ENCODE measurements around the gene TMEM17.
"Not testable (repeated sequence)": the region's sequence is repeated elsewhere in the genome, so short reads cannot be mapped to it uniquely, and the experiment has no call there.

Gene TMEM17

GRCh38 chr2:62536873-62537547 lies 31.0 kb upstream of the TMEM17 start:
- H4K20me1 ChIP-seq (ENCODE audit: insufficient read depth, low read length), result no peaks in the 10 kb centered on the region
- no peaks in the 10 kb centered on the region for H3K4me1 ChIP-seq (ENCODE audit: insufficient read depth, low read length)
- no peaks in the 10 kb centered on the region for H3K79me2 ChIP-seq (ENCODE audit: insufficient read depth, low read length)
- no peaks in the 10 kb centered on the region for H3K27me3 ChIP-seq (ENCODE audit: insufficient read depth, low read length, poor library complexity)
- H3K9me3 ChIP-seq (ENCODE audit: insufficient read depth, low read length, severe bottlenecking), result no peaks in the 10 kb centered on the region
- H3K9ac ChIP-seq (ENCODE audit: low read depth, low read length), result no peak overlapping the region
- H3K4me2 ChIP-seq (ENCODE audit: insufficient read depth, low read length), result no peak overlapping the region
- H2AFZ ChIP-seq (ENCODE audit: low read depth, low read length), result no peak overlapping the region
- no peaks in the 10 kb centered on the region for H3K36me3 ChIP-seq (ENCODE audit: insufficient read depth, low read length)
- ATAC-seq (ENCODE audit: insufficient read depth, low read depth) (no peak), DNase-seq (no peak)
- H3K4me3 ChIP-seq (ENCODE audit: low read depth in 1 of 2, low read length in 2 of 2), result no peak overlapping the region
- H3K27ac ChIP-seq (ENCODE audit: low read length), result no peak overlapping the region
- TF ChIP-seq CTCF (IDR thresholded peaks at IDR 0.05; ENCODE audit: borderline replicate concordance, extremely low read depth, low read length, poor library complexity, severe bottlenecking) (no peak), EZH2 (IDR thresholded peaks at IDR 0.05; ENCODE audit: borderline replicate concordance, low read depth, low read length, severe bottlenecking) (no peak)

- H3K4me2 ChIP-seq (ENCODE audit: insufficient read depth, low read length); DNase-seq; H3K9me3 ChIP-seq (ENCODE audit: insufficient read depth, low read length, severe bottlenecking); H2AFZ ChIP-seq (ENCODE audit: low read depth, low read length); H3K27me3 ChIP-seq (ENCODE audit: insufficient read depth, low read length, poor library complexity); H3K27ac ChIP-seq (ENCODE audit: low read length); H3K4me3 ChIP-seq (ENCODE audit: low read depth in 1 of 2, low read length in 2 of 2); H3K79me2 ChIP-seq (ENCODE audit: insufficient read depth, low read length); H3K4me1 ChIP-seq (ENCODE audit: insufficient read depth, low read length); H3K9ac ChIP-seq (ENCODE audit: low read depth, low read length); H4K20me1 ChIP-seq (ENCODE audit: insufficient read depth, low read length); H3K36me3 ChIP-seq (ENCODE audit: insufficient read depth, low read length); ATAC-seq (ENCODE audit: insufficient read depth, low read depth): not testable (repeated sequence)
These were observed 29.5 kb upstream of the TMEM17 start for GRCh38 chr2:62535521-62535920.

- Histone ChIP-seq H3K4me3 (ENCODE audit: low read depth in 1 of 2, low read length in 2 of 2) (no peak overlapping the region), H3K9ac (ENCODE audit: low read depth, low read length) (no peak overlapping the region), H3K4me1 (ENCODE audit: insufficient read depth, low read length) (no peaks in the 10 kb centered on the region), H4K20me1 (ENCODE audit: insufficient read depth, low read length) (no peaks in the 10 kb centered on the region), H3K27ac (ENCODE audit: low read length) (no peak overlapping the region), H3K36me3 (ENCODE audit: insufficient read depth, low read length) (no peaks in the 10 kb centered on the region), H3K27me3 (ENCODE audit: insufficient read depth, low read length, poor library complexity) (no peaks in the 10 kb centered on the region), H3K79me2 (ENCODE audit: insufficient read depth, low read length) (no peaks in the 10 kb centered on the region), H3K9me3 (ENCODE audit: insufficient read depth, low read length, severe bottlenecking) (no peaks in the 10 kb centered on the region), H3K4me2 (ENCODE audit: insufficient read depth, low read length) (no peak overlapping the region), H2AFZ (ENCODE audit: low read depth, low read length) (no peak overlapping the region)
- no peak for ATAC-seq (ENCODE audit: insufficient read depth, low read depth)
- TF ChIP-seq EZH2 (IDR thresholded peaks at IDR 0.05; ENCODE audit: borderline replicate concordance, low read depth, low read length, severe bottlenecking) (no peak), CTCF (IDR thresholded peaks at IDR 0.05; ENCODE audit: borderline replicate concordance, extremely low read depth, low read length, poor library complexity, severe bottlenecking) (no peak)
- DNase-seq, result no peak
These were observed 25.6 kb upstream of the TMEM17 start for GRCh38 chr2:62531594-62531993.

GRCh38 chr2:62529758-62530157 lies 23.8 kb upstream of the TMEM17 start:
- DNase-seq (no peak), ATAC-seq (ENCODE audit: insufficient read depth, low read depth) (no peak)
- Histone ChIP-seq H3K36me3 (ENCODE audit: insufficient read depth, low read length) (no peaks in the 10 kb centered on the region), H3K4me2 (ENCODE audit: insufficient read depth, low read length) (no peak overlapping the region), H2AFZ (ENCODE audit: low read depth, low read length) (no peak overlapping the region), H3K9me3 (ENCODE audit: insufficient read depth, low read length, severe bottlenecking) (no peaks in the 10 kb centered on the region), H3K4me3 (ENCODE audit: low read depth in 1 of 2, low read length in 2 of 2) (no peak overlapping the region), H3K4me1 (ENCODE audit: insufficient read depth, low read length) (no peaks in the 10 kb centered on the region), H4K20me1 (ENCODE audit: insufficient read depth, low read length) (no peaks in the 10 kb centered on the region), H3K79me2 (ENCODE audit: insufficient read depth, low read length) (no peaks in the 10 kb centered on the region), H3K27me3 (ENCODE audit: insufficient read depth, low read length, poor library complexity) (no peaks in the 10 kb centered on the region), H3K27ac (ENCODE audit: low read length) (no peak overlapping the region), H3K9ac (ENCODE audit: low read depth, low read length) (no peak overlapping the region)
- TF ChIP-seq CTCF (IDR thresholded peaks at IDR 0.05; ENCODE audit: borderline replicate concordance, extremely low read depth, low read length, poor library complexity, severe bottlenecking) (no peak), EZH2 (IDR thresholded peaks at IDR 0.05; ENCODE audit: borderline replicate concordance, low read depth, low read length, severe bottlenecking) (no peak)
